Stimulated activated memory B cell treated with anti-CD40 and anti-IgM and Interleukin-4, amounts not matched to agents 10 μg/mL and 1 μg/mL and 100 μg/mL, for 72 hours (primary cell): Measurements from ENCODE around the gene GNS.

ENCODE experiments used
- ATAC-seq: fragments of 150-1000 bp; cut with Tn5 transposase; 2 replicates; pipeline ENCODE4 v1.10.0; 2021
- H3K27ac Mint-ChIP-seq: one replicate; pipeline ENCODE4 v1.8.0; 2022; ENCODE audit warnings: mild to moderate bottlenecking, mixed read lengths
- H3K27me3 Mint-ChIP-seq: one replicate; pipeline ENCODE4 v1.8.0; 2022; ENCODE audit warnings: mixed read lengths
- H3K36me3 Mint-ChIP-seq: one replicate; pipeline ENCODE4 v1.8.0; 2022; ENCODE audit warnings: mixed read lengths
- H3K4me1 Mint-ChIP-seq: one replicate; pipeline ENCODE4 v1.8.0; 2022; ENCODE audit warnings: mixed read lengths
- H3K4me3 Mint-ChIP-seq: one replicate; pipeline ENCODE4 v1.8.0; 2022; ENCODE audit warnings: mild to moderate bottlenecking, moderate library complexity, mixed read lengths
- H3K9me3 Mint-ChIP-seq: one replicate; pipeline ENCODE4 v1.8.0; 2022; ENCODE audit warnings: mixed read lengths

GNS gene

GRCh38 chr12:64730588-64730969, 28.6 kb downstream of the GNS start:
- Mint-ChIP-seq H3K4me1 (peaks cover 16% of the 10 kb centered on the region), H3K4me3 (no peak overlapping the region), H3K9me3 (no peaks in the 10 kb centered on the region), H3K27ac (peak overlapping the region; percentile 61), H3K27me3 (no peaks in the 10 kb centered on the region), H3K36me3 (peaks cover 55% of the 10 kb centered on the region)
- no peak for ATAC-seq

- no peak overlapping the region for H3K4me3 Mint-ChIP-seq
- H3K9me3 Mint-ChIP-seq, result no peaks in the 10 kb centered on the region
- H3K27me3 Mint-ChIP-seq, result no peaks in the 10 kb centered on the region
- H3K36me3 Mint-ChIP-seq, result peaks cover 54% of the 10 kb centered on the region
- ATAC-seq, result peak; percentile 39
- peaks cover 16% of the 10 kb centered on the region for H3K4me1 Mint-ChIP-seq
- H3K27ac Mint-ChIP-seq, result peak overlapping the region; percentile 61
These were observed 29.2 kb downstream of the GNS start for GRCh38 chr12:64729909-64730587.

GRCh38 chr12:64724201-64724745, 34.9 kb downstream of the GNS start:
- ATAC-seq, result no peak
- H3K27me3 Mint-ChIP-seq, result no peaks in the 10 kb centered on the region
- peaks cover 64% of the 10 kb centered on the region for H3K36me3 Mint-ChIP-seq
- no peak overlapping the region for H3K27ac Mint-ChIP-seq
- no peaks in the 10 kb centered on the region for H3K9me3 Mint-ChIP-seq
- no peak overlapping the region for H3K4me3 Mint-ChIP-seq
- no peaks in the 10 kb centered on the region for H3K4me1 Mint-ChIP-seq

DNA sequence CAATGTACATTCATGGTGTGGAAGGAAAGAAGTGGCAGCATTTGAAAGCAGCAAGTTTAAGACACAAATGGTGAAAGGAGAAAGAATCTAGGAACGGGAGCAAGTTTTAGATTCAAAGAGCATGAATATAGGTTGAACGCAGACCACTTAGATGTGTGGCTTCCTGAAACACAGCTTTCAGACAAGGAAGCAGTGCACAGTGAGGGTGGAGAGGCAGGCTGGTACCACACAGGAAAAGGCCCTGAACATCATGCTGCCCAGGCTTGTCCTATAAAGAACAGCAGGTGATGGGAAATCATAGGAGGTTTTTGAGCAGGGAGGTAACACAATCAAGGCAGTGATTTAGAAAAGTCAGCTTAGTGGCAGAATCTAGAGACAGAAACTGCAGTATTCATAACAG, 35.6 kb downstream of the GNS start:
- no peaks in the 10 kb centered on the region for H3K9me3 Mint-ChIP-seq
- no peaks in the 10 kb centered on the region for H3K27me3 Mint-ChIP-seq
- peaks cover 66% of the 10 kb centered on the region for H3K36me3 Mint-ChIP-seq
- no peak overlapping the region for H3K27ac Mint-ChIP-seq
- ATAC-seq, result no peak
- H3K4me1 Mint-ChIP-seq, result no peaks in the 10 kb centered on the region
- no peak overlapping the region for H3K4me3 Mint-ChIP-seq

DNA sequence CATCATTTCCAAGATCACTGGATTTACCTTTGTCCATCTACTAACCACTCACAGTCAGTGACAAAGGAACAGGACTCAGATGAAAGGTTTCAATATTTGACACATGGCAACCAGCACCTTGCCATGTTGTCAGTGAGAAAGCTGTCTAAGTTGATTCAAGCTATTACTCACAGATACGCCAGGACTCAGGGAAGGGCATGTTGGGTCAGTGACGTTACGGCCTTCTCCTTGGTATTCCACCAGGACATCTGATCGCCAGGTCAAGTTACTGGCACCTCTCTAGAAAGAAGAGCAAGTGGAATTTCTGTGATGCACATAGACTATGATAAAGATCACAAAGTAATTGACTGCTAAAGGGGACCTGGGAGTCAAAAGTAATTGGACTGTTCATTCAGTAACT, 36.4 kb downstream of the GNS start:
- Mint-ChIP-seq H3K9me3 (no peaks in the 10 kb centered on the region), H3K4me1 (no peaks in the 10 kb centered on the region), H3K4me3 (no peak overlapping the region), H3K36me3 (peaks cover 63% of the 10 kb centered on the region), H3K27me3 (no peaks in the 10 kb centered on the region), H3K27ac (no peak overlapping the region)
- ATAC-seq, result no peak

- Mint-ChIP-seq H3K4me3 (no peak overlapping the region), H3K27me3 (no peaks in the 10 kb centered on the region), H3K36me3 (peaks cover 70% of the 10 kb centered on the region), H3K4me1 (no peaks in the 10 kb centered on the region), H3K27ac (no peak overlapping the region), H3K9me3 (no peaks in the 10 kb centered on the region)
- ATAC-seq, result no peak
These were observed 38.3 kb downstream of the GNS start for GRCh38 chr12:64720884-64721283.

DNA sequence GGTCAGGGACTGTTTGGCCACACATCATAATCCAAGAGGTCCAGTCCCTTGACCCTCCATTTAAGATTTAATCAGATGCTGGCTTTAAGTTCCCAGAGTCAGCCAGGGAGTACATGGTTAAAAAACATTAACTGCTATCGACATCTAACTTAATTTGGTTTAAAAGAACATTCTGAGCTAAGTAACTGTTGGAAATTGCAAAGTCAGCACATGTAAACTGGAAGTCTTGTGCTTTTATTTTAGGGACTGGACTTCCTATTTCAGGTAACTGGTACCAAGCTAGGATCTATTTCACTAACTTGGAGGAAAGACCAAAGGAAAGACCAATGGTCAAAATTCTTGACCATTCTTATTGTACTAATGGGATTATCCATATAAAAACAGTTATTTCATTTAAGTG, 40.6 kb downstream of the GNS start:
- ATAC-seq, result no peak
- no peaks in the 10 kb centered on the region for H3K4me1 Mint-ChIP-seq
- no peaks in the 10 kb centered on the region for H3K9me3 Mint-ChIP-seq
- peaks cover 82% of the 10 kb centered on the region for H3K36me3 Mint-ChIP-seq
- no peaks in the 10 kb centered on the region for H3K27me3 Mint-ChIP-seq
- no peak overlapping the region for H3K27ac Mint-ChIP-seq
- no peak overlapping the region for H3K4me3 Mint-ChIP-seq

DNA sequence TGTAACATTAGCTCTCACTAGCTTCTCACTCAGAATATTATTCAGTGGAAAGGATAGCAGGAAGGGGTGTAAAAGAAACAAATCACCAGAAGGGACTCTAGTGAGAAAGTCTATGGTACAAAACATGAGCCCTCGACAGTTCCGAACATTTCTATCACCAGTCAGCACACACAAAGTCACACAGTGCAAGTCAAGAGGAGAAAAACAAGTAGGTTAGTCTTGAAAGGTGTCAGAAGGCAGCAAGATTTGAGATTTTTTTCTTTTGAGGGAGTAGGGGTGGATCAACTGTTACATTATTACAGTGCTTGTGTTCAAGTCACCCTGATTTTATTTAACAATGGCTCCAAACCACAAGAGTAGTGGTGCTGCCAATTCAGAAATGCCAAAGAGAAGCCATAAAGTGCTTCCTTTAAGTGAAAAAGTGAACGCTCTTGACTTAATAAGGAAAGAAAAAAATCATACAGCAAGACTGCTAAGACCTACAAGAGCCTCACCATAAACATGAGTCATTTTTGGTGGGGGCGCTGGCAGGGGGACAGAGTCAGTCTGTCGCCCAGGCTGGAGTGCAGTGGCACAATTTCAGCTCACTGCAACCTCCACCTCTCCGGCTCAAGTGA, 42.3 kb downstream of the GNS start:
- Mint-ChIP-seq H3K9me3 (no peaks in the 10 kb centered on the region), H3K27ac (no peak overlapping the region), H3K36me3 (peaks cover 66% of the 10 kb centered on the region), H3K4me3 (no peak overlapping the region), H3K4me1 (no peaks in the 10 kb centered on the region), H3K27me3 (no peaks in the 10 kb centered on the region)
- ATAC-seq, result no peak

DNA sequence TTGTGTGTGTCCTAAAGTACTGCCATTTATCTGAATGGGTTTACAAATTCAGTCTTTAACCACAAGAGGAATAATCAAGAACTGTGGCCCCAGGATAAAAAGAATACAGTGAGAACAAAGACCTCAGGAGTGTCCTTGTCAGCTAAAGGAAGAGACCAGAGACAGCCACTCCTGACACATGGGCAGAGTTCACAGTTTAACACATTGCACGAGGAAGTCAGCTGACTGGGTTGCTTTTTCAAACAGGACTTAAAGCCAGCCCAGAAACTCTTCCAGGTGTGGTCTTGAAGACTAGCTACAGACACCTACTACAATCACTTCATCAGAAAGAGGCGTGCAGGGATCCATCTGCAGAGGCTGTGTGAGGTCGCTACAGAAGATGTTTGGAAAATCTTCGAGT, 42.8 kb downstream of the GNS start:
- peaks cover 66% of the 10 kb centered on the region for H3K36me3 Mint-ChIP-seq
- no peaks in the 10 kb centered on the region for H3K27me3 Mint-ChIP-seq
- ATAC-seq, result no peak
- H3K9me3 Mint-ChIP-seq, result no peaks in the 10 kb centered on the region
- no peaks in the 10 kb centered on the region for H3K4me1 Mint-ChIP-seq
- H3K27ac Mint-ChIP-seq, result no peak overlapping the region
- no peak overlapping the region for H3K4me3 Mint-ChIP-seq

GRCh38 chr12:64714551-64714968, 44.6 kb downstream of the GNS start:
- no peak overlapping the region for H3K4me3 Mint-ChIP-seq
- no peak overlapping the region for H3K27ac Mint-ChIP-seq
- H3K9me3 Mint-ChIP-seq, result no peaks in the 10 kb centered on the region
- ATAC-seq, result no peak
- H3K4me1 Mint-ChIP-seq, result no peaks in the 10 kb centered on the region
- peaks cover 58% of the 10 kb centered on the region for H3K36me3 Mint-ChIP-seq
- no peaks in the 10 kb centered on the region for H3K27me3 Mint-ChIP-seq

GRCh38 chr12:64713376-64713775, 45.8 kb downstream of the GNS start:
- Mint-ChIP-seq H3K9me3 (no peaks in the 10 kb centered on the region), H3K27me3 (no peaks in the 10 kb centered on the region), H3K36me3 (peaks cover 59% of the 10 kb centered on the region), H3K4me3 (no peak overlapping the region), H3K27ac (no peak overlapping the region), H3K4me1 (no peaks in the 10 kb centered on the region)
- ATAC-seq, result no peak

DNA sequence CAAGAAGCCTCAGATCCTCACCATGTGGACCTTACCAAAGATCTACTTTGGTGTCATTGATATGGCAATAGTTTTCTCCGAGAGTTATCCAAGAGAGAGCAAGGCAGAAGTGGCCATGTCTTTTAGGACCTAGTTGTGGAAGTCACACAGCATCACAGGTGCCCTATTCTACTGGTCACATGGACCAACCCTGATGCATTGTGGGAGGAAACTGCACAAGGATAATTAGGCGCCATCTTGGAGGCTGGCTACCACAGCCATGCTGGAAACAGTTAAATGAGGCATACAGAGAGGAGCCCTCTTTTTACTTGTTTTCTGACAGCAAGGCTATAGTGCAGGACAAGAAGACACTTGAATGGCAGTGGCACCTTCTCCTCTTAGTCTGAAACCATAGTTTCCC, 49.8 kb downstream of the GNS start:
- no peak overlapping the region for H3K27ac Mint-ChIP-seq
- ATAC-seq, result no peak
- peaks cover 4% of the 10 kb centered on the region for H3K4me1 Mint-ChIP-seq
- no peaks in the 10 kb centered on the region for H3K9me3 Mint-ChIP-seq
- no peaks in the 10 kb centered on the region for H3K27me3 Mint-ChIP-seq
- no peak overlapping the region for H3K4me3 Mint-ChIP-seq
- peaks cover 41% of the 10 kb centered on the region for H3K36me3 Mint-ChIP-seq

GRCh38 chr12:64707926-64708325, 51.3 kb downstream of the GNS start:
- peaks cover 36% of the 10 kb centered on the region for H3K36me3 Mint-ChIP-seq
- H3K27me3 Mint-ChIP-seq, result no peaks in the 10 kb centered on the region
- no peaks in the 10 kb centered on the region for H3K9me3 Mint-ChIP-seq
- ATAC-seq, result no peak
- no peak overlapping the region for H3K27ac Mint-ChIP-seq
- H3K4me3 Mint-ChIP-seq, result no peak overlapping the region
- H3K4me1 Mint-ChIP-seq, result peaks cover 4% of the 10 kb centered on the region

DNA sequence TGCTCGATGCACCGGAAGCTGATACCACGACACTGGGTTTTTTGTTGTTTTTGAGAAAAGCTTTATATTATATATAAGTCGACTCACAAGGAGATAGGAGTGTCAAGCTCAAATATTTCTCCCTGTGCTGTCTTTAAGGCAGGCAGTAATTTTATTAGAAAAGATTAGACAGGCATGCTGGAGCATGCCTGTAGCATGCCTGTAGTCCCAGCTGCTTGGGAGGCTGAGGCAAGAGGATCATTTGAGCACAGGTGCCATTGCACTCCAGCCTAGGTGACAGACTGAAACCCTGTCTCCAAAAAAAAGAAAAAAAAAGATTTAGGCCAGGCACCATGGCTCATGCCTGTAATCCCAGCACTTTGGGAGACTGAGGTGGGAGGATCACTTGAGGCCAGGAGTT, 51.8 kb downstream of the GNS start:
- no peaks in the 10 kb centered on the region for H3K27me3 Mint-ChIP-seq
- H3K36me3 Mint-ChIP-seq, result peaks cover 36% of the 10 kb centered on the region
- no peak overlapping the region for H3K27ac Mint-ChIP-seq
- no peaks in the 10 kb centered on the region for H3K9me3 Mint-ChIP-seq
- peaks cover 4% of the 10 kb centered on the region for H3K4me1 Mint-ChIP-seq
- ATAC-seq, result no peak
- no peak overlapping the region for H3K4me3 Mint-ChIP-seq

- ATAC-seq, result no peak
- H3K4me3 Mint-ChIP-seq, result no peak overlapping the region
- H3K9me3 Mint-ChIP-seq, result no peaks in the 10 kb centered on the region
- H3K27me3 Mint-ChIP-seq, result no peaks in the 10 kb centered on the region
- no peak overlapping the region for H3K27ac Mint-ChIP-seq
- H3K4me1 Mint-ChIP-seq, result peaks cover 4% of the 10 kb centered on the region
- peaks cover 41% of the 10 kb centered on the region for H3K36me3 Mint-ChIP-seq
These were observed 52.3 kb downstream of the GNS start for GRCh38 chr12:64706857-64707256.

GRCh38 chr12:64706306-64706705, 52.9 kb downstream of the GNS start:
- Mint-ChIP-seq H3K36me3 (peaks cover 37% of the 10 kb centered on the region), H3K27me3 (no peaks in the 10 kb centered on the region), H3K27ac (no peak overlapping the region), H3K4me1 (peaks cover 5% of the 10 kb centered on the region), H3K4me3 (no peak overlapping the region), H3K9me3 (no peaks in the 10 kb centered on the region)
- no peak for ATAC-seq
